NOMO-1 (cell line): ENCODE data around the gene DDIT4.
"Not testable (repeated sequence)": the region's sequence is repeated elsewhere in the genome, so short reads cannot be mapped to it uniquely, and the experiment has no call there.

Source experiments
- DNase-seq, 2 experiments: peaks; one replicate each; lab custom pipeline; 2025; ENCODE audit not compliant: unreplicated experiment in 2 of 2; lab: John Stamatoyannopoulos, UW

Gene DDIT4

GRCh38 chr10:72249176-72249862 is 24.4 kb upstream of the DDIT4 start:
- not testable (repeated sequence) for DNase-seq

GRCh38 chr10:72250666-72251065 is 23.1 kb upstream of the DDIT4 start:
- DNase-seq, result no peak

GRCh38 chr10:72251635-72252034 is 22.1 kb upstream of the DDIT4 start:
- DNase-seq, result no peak

- no peak for DNase-seq
Measured at GRCh38 chr10:72252972-72253371, 20.8 kb upstream of the DDIT4 start.

GRCh38 chr10:72253578-72253977 is 20.1 kb upstream of the DDIT4 start:
- DNase-seq, result no peak

GRCh38 chr10:72254813-72255568 is 18.7 kb upstream of the DDIT4 start:
- DNase-seq, result peak; percentile 58 to 67

- no peak for DNase-seq
Measured at GRCh38 chr10:72255977-72256729, 17.6 kb upstream of the DDIT4 start.

GRCh38 chr10:72257051-72257892 is 16.5 kb upstream of the DDIT4 start:
- peak in 1 of 2 experiments; percentile 78 for DNase-seq

GRCh38 chr10:72258617-72259016 is 15.1 kb upstream of the DDIT4 start:
- no peak for DNase-seq

GRCh38 chr10:72259491-72260238 is 14.1 kb upstream of the DDIT4 start:
- DNase-seq, result no peak

- peak; percentile 58 to 67 for DNase-seq
Measured at GRCh38 chr10:72260239-72260975, 13.3 kb upstream of the DDIT4 start.

GRCh38 chr10:72260976-72261783 is 12.5 kb upstream of the DDIT4 start:
- peak; percentile 38 to 51 for DNase-seq

- no peak for DNase-seq
Measured at GRCh38 chr10:72261784-72262404, 11.8 kb upstream of the DDIT4 start.

GRCh38 chr10:72263613-72264241 is 10.0 kb upstream of the DDIT4 start:
- no peak for DNase-seq

GRCh38 chr10:72264536-72264935 is 9.2 kb upstream of the DDIT4 start:
- no peak for DNase-seq

GRCh38 chr10:72265508-72265907 is 8.2 kb upstream of the DDIT4 start:
- DNase-seq, result no peak

- no peak for DNase-seq
Measured at GRCh38 chr10:72265990-72266865, 7.5 kb upstream of the DDIT4 start.
